ENCODE measurements around the gene SPOP.
"Not testable (repeated sequence)": the region's sequence is repeated elsewhere in the genome, so short reads cannot be mapped to it uniquely, and the experiment has no call there.

SPOP gene

DNA sequence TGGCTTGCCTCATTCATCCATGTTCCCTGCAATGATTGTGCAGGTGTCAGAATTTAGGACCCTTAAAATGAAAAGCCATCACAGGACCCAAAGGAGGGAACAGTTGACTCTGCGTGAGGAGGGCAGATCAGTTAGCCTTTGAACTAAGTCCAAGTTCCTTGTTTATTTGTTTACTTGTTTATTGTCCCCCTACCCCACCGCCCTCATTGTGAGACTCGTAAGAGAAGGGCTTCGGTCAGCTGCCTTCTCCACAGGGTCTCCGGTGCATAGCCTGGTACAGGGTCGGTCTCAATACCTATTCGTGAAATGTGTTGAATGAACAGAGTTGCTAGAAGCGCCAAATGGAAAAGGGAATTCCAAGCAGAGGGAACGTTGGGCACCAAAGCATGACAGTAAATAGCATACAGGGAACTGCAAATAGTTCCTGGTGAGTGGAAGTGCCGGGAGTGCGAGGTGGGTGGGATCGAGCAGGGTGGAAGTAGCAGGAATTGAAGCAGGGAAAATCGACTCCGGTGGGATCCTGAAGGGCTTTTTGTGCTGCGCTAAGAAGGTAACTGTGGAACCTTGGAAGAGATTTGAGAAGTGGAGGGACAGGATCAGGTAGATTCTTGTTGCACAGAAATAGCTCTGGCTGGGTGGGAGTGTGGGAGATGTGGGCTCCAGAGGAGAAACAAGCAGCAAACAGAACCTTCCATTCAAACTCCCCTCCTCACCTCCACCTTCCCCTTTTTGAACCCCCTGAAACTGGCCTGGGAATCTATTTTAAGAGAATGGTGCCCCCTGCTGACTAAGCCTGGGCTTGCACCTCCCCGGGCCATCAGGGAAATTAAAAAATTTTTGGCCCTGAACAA is 17.2 kb upstream of the SPOP start:
- DNase-seq = peak; percentile 80

DNA sequence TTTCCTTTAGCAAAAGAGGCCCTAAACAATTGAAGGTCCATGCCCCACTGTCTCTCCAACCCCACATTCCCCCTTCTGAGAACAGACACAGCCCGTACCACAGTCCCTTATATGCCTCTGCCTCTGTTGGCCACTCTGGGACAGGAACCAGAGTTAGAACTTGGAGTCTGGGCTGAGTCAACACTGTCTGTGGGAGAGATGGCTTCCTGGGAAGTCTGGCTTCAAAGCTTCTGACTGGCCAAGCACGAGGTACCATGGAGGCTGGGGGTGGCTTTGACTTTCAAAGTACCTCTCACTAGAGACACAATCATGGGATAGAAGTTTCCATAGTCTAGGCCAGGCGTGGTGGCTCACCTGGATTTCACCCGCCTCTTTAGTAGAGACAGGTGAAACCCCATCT is 14.9 kb upstream of the SPOP start:
- DNase-seq = no peak

DNA sequence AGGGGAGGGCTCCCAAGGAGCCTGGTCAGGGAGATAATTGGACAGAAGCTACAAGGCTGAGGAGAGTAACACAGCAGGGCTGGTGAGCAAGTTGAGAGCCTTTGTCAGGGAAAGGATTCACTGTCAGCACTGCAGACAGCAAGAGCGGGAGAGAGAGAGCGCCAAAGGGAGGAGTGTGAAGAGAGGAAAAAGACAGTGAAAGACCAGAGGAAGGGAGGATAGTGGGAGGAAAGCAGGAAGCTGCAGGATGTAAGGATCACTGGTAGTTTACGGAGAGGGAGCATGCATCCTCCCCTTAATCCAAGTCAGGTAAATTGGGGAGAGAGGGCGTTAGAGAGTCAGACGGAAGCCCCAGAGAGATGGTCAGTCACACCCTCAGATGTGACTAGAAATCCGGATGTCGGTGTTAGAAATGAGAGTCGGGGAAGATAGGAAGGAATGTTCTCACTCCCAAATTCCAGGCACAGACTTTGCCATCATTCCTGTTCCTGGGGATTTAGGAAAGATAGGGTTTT is 13.8 kb upstream of the SPOP start:
- DNase-seq = no peak

DNA sequence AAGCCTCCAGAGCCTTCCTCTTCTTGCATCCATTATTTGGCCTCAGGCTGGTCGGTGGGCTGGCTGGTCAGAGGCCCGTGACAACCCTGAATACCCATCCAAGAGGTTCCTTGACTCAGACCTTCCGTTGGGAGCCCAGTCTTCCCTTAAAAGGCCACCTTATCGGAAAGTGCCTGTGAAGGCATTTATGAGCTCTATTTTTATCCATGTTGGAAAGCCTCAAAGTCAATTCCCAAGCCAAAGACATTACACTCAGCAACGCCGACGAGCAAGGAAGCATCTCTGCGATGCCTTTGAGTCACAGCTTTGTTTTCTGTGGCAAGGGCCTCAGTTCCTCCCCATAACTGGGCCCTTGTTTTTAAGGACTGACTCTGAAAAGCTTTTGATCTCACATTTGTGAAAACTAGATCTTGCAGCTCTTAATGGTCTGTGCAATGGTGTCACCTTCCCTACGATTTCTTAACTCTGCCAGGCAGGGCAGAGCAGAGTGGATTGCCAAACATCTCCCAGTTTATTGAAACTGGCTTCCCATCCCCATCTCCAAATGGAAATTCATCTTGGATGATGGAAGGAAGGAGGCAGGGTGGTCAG is 13.3 kb upstream of the SPOP start:
- no peak for DNase-seq

DNA sequence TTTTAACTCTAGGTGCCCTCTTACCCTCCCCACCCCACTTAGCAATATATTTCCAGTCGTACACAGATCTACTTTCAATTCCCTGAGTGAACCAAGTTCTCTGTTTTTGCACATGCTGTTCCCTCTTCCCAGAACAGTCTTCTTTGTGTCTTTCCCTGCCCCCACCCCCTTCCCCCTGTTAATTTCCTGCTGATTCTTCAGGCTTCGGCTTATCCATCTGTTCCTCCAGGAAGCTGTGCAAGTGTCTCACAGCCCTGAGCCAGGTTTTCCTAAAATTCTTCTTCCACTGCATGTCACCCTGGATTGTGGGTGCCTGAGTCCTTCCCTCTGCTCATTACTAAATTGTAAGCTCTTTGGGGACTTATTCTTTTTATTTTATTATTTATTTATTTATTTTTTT is 12.4 kb upstream of the SPOP start:
- no peak for DNase-seq

DNA sequence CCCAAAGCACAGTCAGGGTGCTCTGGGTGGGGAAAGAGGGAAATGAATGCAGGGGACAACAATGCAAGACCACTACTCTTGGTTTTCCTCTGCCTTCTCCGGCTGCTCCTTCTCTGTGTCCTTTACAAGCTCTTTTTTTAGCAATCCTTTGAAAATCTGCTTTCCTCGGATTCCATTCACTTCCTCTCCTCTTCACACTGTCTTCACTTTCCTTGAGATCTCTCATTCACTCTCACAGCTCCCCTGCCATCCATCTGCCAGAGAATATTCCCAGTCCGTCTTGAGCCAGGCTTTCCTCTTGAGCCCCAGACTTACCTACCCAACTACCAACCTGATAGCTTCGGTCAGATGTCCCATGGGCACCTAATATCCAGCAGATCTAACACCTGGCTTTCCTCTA is 11.0 kb upstream of the SPOP start:
- no peak for DNase-seq

DNA sequence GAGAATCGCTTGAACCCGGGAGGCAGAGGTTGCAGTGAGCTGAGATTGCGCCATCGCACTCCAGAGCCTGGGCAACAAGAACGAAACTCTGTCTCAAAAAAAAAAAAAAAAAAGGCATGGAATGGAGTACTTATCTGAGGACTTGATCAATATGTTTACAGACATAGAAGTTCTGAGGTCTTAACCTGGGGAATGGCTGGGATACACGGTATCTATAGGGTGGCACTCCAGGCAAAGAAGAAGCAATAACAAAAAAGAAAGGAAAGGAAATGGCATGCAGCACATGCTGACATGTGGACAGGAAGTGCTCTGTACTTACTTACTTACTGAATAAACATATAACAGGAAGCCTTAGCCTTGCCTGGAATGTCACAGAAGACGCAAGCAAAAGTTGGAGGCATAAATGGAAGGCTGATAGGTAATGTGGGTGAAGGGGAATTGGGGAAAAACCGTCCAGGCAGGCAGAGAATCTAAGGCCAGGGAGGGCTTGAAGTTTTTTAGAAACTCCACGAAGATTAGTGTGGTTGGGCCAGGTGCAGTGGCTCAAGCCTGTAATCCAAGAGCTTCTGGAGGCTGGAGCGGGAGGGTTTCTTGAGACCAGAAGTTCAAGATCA is 10.1 kb upstream of the SPOP start:
- DNase-seq = peak; percentile 34

- no peak for DNase-seq
These were observed 3.4 kb upstream of the SPOP start for GRCh38 chr17:49681106-49681979.

GRCh38 chr17:49680314-49680713 is 2.4 kb upstream of the SPOP start:
- no peak for DNase-seq

DNA sequence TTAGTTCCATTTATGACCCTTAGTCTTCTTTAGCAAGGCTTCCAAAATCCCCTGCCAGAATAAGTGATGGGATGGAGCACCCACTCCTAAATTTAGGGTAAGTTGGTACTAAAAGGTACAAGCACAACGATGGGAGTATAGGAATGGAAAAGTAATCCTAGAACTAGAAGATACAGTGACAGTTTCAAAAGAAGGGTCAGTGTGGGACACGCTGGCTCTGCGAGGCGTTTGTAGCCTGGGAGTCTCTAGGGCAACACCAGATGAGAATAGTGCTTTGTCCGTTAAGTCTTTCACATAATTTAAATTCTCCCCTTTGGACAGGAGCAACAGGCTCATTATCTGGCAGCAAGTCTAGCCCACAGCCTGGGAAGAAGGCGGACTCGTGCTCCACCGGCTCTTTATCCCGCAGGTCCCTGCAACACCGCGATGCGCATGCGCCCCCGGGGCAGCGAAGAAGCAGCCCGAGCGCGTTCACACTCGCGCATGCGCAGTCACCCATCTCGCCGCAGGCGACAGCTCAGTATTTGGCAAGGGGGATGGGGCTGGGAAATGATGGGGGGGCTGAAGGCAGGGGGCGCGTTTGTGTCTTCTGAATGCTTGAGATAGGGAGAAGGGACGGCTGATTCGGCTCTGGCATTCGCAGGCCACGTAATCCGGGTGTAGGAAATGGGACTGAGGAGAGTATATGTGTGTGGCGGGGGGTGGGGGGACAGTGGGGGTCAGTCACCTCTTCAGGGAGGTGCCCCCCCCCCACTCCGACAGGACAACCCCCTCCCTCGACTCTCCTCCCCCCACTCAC is 564 bp downstream of the SPOP start:
- peak; percentile 98 for DNase-seq

DNA sequence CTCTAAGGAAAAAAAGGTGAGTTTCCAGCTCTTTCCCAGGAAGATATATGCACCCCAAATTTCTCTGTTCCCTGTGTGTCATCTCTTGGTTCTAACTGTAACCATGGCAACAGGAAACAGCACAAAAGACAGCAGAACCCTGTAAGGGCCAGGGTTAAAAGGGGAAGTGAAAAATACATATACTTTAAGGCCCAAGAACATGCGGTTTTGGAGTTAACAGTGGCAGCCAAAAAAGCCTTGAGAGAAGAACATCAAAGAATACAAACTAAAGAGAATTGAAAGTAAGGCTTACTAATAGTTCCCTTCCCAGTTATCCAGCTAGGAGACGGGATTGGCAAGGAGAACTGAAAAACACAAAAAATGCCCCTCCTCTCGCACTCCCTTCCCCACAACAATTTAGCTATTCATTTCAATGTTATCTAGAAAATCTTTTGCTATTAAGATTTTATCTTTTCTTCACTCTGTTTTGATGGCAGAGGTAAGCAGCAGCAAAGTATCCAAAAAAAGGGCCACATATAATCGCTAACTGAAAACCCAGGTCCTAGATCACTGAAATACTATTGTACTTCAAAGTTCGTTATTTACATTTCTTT is 1.5 kb downstream of the SPOP start:
- DNase-seq = peak; percentile 97

DNA sequence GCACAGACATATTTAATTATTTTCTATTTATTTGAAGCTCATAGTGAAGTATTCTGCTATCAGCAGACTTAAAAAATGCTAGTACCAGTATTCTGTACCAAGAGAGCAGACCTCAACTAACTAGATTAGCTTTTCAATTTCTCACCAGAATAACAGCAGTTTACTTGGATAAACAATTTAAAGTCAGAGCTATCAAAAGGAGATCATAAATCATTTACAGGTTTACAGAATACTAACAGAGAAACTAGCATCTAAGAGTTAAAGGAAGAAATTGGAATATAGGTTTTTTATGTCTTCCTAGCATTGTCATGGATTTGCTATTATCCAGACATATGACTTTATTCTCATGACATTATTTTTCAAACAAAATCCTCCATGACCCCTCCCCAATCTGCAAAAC is 3.4 kb downstream of the SPOP start:
- DNase-seq = no peak

GRCh38 chr17:49673679-49674078 is 4.2 kb downstream of the SPOP start:
- DNase-seq = not testable (repeated sequence)

DNA sequence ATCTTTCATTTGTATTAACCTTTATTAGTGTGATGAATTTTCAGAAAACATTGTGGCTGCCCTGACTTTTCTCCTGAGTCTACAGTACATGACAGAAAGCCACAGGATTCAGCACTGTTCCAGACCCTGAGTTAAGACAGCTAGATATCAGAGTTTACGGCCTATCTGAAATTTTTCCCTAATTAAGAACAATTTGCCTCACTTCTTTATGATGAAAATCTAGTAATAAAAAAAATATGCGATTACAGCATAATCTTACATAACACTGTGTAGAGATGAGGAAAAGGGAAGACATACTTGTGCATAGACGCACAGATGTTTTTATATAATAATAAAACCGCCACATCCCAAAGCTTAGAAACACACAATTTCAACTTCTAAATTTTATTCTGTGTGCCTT is 7.3 kb downstream of the SPOP start:
- no peak for DNase-seq

DNA sequence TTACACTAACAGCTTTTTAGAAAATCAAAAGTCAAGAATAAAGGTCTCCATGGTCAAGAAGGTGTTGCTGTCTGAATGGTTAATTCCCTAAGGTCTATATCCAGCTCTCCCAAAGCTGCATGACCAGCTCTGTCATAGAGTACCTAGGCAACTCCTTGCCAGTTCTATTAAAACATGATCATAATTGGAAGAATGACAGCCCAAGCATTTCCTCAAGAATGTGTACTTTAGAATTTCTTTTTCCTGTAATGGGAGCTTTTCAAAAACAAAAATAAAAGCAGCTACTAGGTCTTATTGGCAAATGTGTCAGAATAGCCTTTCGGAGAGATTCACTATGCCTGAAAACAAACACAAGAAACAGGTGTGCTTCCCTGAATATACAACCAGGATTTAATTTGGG is 7.9 kb downstream of the SPOP start:
- DNase-seq = no peak

- no peak for DNase-seq
These were observed 10.0 kb downstream of the SPOP start for GRCh38 chr17:49667854-49668253.

- DNase-seq = no peak
These were observed 13.1 kb downstream of the SPOP start for GRCh38 chr17:49664706-49665211.

GRCh38 chr17:49659661-49660382 is 18.1 kb downstream of the SPOP start:
- no peak for DNase-seq

GRCh38 chr17:49656247-49656646 is 21.6 kb downstream of the SPOP start:
- peak; percentile 24 for DNase-seq

GRCh38 chr17:49647256-49647585 is 30.7 kb downstream of the SPOP start:
- no peak for DNase-seq

Measured in hematopoietic multipotent progenitor cell treated with erythropoietin and hydrocortisone succinate and interleukin-3 and kit ligand, for 4 days (in vitro differentiated cells).